Measurements from ENCODE around the gene UCHL1.
"Not testable (repeated sequence)": the region's sequence is repeated elsewhere in the genome, so short reads cannot be mapped to it uniquely, and the experiment has no call there.

Gene UCHL1

GRCh38 chr4:41241919-41242318 is 14.8 kb upstream of the UCHL1 start:
- DNase-seq: no peak

GRCh38 chr4:41245983-41246382 is 10.7 kb upstream of the UCHL1 start:
- no peak for DNase-seq

GRCh38 chr4:41256131-41256739 is 493 bp upstream of the UCHL1 start:
- DNase-seq: no peak

- peak; percentile 19 for DNase-seq
Observed at GRCh38 chr4:41257257-41257901, 651 bp downstream of the UCHL1 start.

- DNase-seq: no peak
Observed at GRCh38 chr4:41257906-41258305, 1.2 kb downstream of the UCHL1 start.

GRCh38 chr4:41258783-41259182 is 2.1 kb downstream of the UCHL1 start:
- no peak for DNase-seq

- no peak for DNase-seq
Observed at GRCh38 chr4:41260116-41260733, 3.5 kb downstream of the UCHL1 start.

- no peak for DNase-seq
Observed at GRCh38 chr4:41262198-41262597, 5.5 kb downstream of the UCHL1 start.

- DNase-seq: no peak
Observed at GRCh38 chr4:41264212-41264611, 7.5 kb downstream of the UCHL1 start.

GRCh38 chr4:41267997-41268396 is 11.3 kb downstream of the UCHL1 start:
- DNase-seq: no peak

- no peak for DNase-seq
Observed at GRCh38 chr4:41268721-41269517, 12.2 kb downstream of the UCHL1 start.

- no peak for DNase-seq
Observed at GRCh38 chr4:41269682-41270081, 13.0 kb downstream of the UCHL1 start.

- DNase-seq: not testable (repeated sequence)
Observed at GRCh38 chr4:41275931-41276330, 19.2 kb downstream of the UCHL1 start.

- no peak for DNase-seq
Observed at GRCh38 chr4:41280010-41280409, 23.3 kb downstream of the UCHL1 start.

- peak; percentile 70 for DNase-seq
Observed at GRCh38 chr4:41281038-41281634, 24.4 kb downstream of the UCHL1 start.

- no peak for DNase-seq
Observed at GRCh38 chr4:41282366-41282765, 25.6 kb downstream of the UCHL1 start.

GRCh38 chr4:41285202-41285863 is 28.6 kb downstream of the UCHL1 start:
- no peak for DNase-seq

GRCh38 chr4:41285864-41286235 is 29.1 kb downstream of the UCHL1 start:
- DNase-seq: no peak

- no peak for DNase-seq
Observed at GRCh38 chr4:41287005-41287404, 30.3 kb downstream of the UCHL1 start.

- no peak for DNase-seq
Observed at GRCh38 chr4:41287852-41288251, 31.1 kb downstream of the UCHL1 start.

- no peak for DNase-seq
Observed at GRCh38 chr4:41288254-41288653, 31.5 kb downstream of the UCHL1 start.

GRCh38 chr4:41290479-41290878 is 33.8 kb downstream of the UCHL1 start:
- no peak for DNase-seq

Measured in activated CD4-positive, alpha-beta T cell treated with anti-CD3 and anti-CD28 coated beads, Interleukin-10, Interleukin-2, amounts not matched to agents 100 ng/mL and 50 ng/mL, durations not matched to agents 16 hours and 8 hours (primary cell).